GM19238 (cell line): ENCODE measurements around the gene EPHB6.
A peak's percentile ranks its signal among the peaks of the same experiment; 100 is the strongest.

Experiments used
- DNase-seq: peaks from one replicate; pipeline ENCODE4 v3.0.0; 2011; ENCODE audit warnings: low spot score; ENCODE audit not compliant: insufficient read length

The EPHB6 gene

GRCh38 chr7:142876991-142877910 is 22.4 kb downstream of the EPHB6 start:
- no peak for DNase-seq

GRCh38 chr7:142878315-142878714 is 23.4 kb downstream of the EPHB6 start:
- DNase-seq = no peak

- DNase-seq = no peak
Measured at GRCh38 chr7:142879060-142879459, 24.2 kb downstream of the EPHB6 start.

GRCh38 chr7:142880876-142881505 is 26.1 kb downstream of the EPHB6 start:
- DNase-seq = peak; percentile 59

GRCh38 chr7:142881586-142882337 is 26.9 kb downstream of the EPHB6 start:
- no peak for DNase-seq

- no peak for DNase-seq
Measured at GRCh38 chr7:142882338-142882678, 27.4 kb downstream of the EPHB6 start.

GRCh38 chr7:142883145-142883544 is 28.3 kb downstream of the EPHB6 start:
- DNase-seq = no peak

GRCh38 chr7:142883571-142884285 is 28.9 kb downstream of the EPHB6 start:
- no peak for DNase-seq

- no peak for DNase-seq
Measured at GRCh38 chr7:142884286-142884640, 29.4 kb downstream of the EPHB6 start.

GRCh38 chr7:142885311-142886230 is 30.7 kb downstream of the EPHB6 start, which contains the start of gene TRPV6:
TSS of gene TRPV6 (minus strand) at chr7:142885745.
- no peak for DNase-seq

- DNase-seq = no peak
Measured at GRCh38 chr7:142886866-142887265, 32.0 kb downstream of the EPHB6 start.

GRCh38 chr7:142887282-142888015 is 32.6 kb downstream of the EPHB6 start:
- no peak for DNase-seq

GRCh38 chr7:142889816-142890215 is 34.9 kb downstream of the EPHB6 start:
- DNase-seq = no peak

GRCh38 chr7:142890874-142891485 is 36.1 kb downstream of the EPHB6 start:
- DNase-seq = no peak

- DNase-seq = no peak
Measured at GRCh38 chr7:142891490-142892082, 36.7 kb downstream of the EPHB6 start.

GRCh38 chr7:142892951-142893350 is 38.1 kb downstream of the EPHB6 start:
- DNase-seq = no peak

- DNase-seq = no peak
Measured at GRCh38 chr7:142894112-142894984, 39.5 kb downstream of the EPHB6 start.
